Colonic mucosa (tissue), 4 donors: Measurements from ENCODE around the gene TAF1L. TPM values are rescaled to one million over a fixed set of nuclear protein-coding genes. Genes with fewer than 3 reads are reported as not detected.

ENCODE experiments used
- DNase-seq: peaks from one replicate; pipeline ENCODE4 v3.0.0-alpha.2; 2020
- H3K27ac ChIP-seq: fragments of 200-600 bp; one replicate; pipeline ENCODE4 v1.8.0; 2021
- H3K27me3 ChIP-seq: fragments of 200-600 bp; one replicate; pipeline ENCODE4 v1.8.0; 2021
- H3K36me3 ChIP-seq: fragments of 200-600 bp; one replicate; pipeline ENCODE4 v1.8.0; 2021
- H3K4me1 ChIP-seq: fragments of 200-600 bp; one replicate; pipeline ENCODE4 v1.8.0; 2021; ENCODE audit warnings: mild to moderate bottlenecking
- H3K4me3 ChIP-seq: fragments of 200-600 bp; one replicate; pipeline ENCODE4 v1.8.0; 2021
- H3K9ac ChIP-seq, 2 donors: one replicate each; pipeline ENCODE4 v1.7.0; 2013; ENCODE audit warnings: control low read depth in 2 of 2, low read depth in 2 of 2, low read length in 2 of 2
- H3K9me3 ChIP-seq: fragments of 200-600 bp; one replicate; pipeline ENCODE4 v1.8.0; 2021
- intact Hi-C: fragments of 100-400 bp; cut with DNase I; formaldehyde crosslinking; loops from one replicate; pipeline ENCODE4 v1.14.1; 2022
- total RNA-seq, 2 donors: library from RNA; stranded (reverse); fragmentation: NEBNext Ultra II Directional in 1 of 2; extraction: Animal tissue kit (Norgen Biotek cat#: 25700) in 1 of 2; gene quantifications; one replicate each; pipeline ENCODE4 v1.2.1, GENCODE V29; 2021
- TF ChIP-seq, protein P1 (sequence below): fragments of 200-600 bp; IDR thresholded peaks from one replicate; pipeline ENCODE4 v1.8.0; 2022; ENCODE audit warnings: antibody characterized with exemption, mild to moderate bottlenecking
- donor health status: healthy.
- donor health status: DM: no; HTN: no; CAD: no.
- donor health status: DM: no; HTN: no; CAD: no.

The TAF1L gene
- total RNA-seq, 2 donors from 2014 or later, result not detected

DNA sequence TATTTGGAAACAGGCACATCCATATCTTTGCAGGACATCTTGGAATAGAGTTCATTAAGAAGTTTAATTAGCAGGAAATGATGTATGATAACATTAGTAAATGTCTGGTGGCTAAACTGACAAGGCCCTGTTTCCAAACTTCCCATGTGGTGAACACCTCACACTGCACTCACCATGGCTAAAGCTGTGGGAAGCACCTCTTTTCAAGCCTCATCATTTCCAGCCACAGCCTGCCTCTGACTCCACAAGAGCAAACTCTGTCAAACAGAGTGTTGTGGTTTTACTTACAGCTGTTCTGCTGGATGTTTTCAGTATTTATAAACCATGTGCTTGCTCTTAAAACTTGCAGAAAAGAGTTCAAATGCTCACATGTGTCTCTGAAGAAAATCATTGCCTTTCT lies 47.6 kb downstream of the TAF1L start:
- H3K4me3 ChIP-seq, result no peak overlapping the region
- no peaks in the 10 kb centered on the region for H3K27me3 ChIP-seq
- H3K4me1 ChIP-seq, result no peaks in the 10 kb centered on the region
- no peaks in the 10 kb centered on the region for H3K9me3 ChIP-seq
- no peak overlapping the region for H3K9ac ChIP-seq
- no peak for DNase-seq
- no peaks in the 10 kb centered on the region for H3K36me3 ChIP-seq
- H3K27ac ChIP-seq, result no peak overlapping the region
- intact Hi-C loops, result no loop called here
- TF ChIP-seq, protein P1, sequence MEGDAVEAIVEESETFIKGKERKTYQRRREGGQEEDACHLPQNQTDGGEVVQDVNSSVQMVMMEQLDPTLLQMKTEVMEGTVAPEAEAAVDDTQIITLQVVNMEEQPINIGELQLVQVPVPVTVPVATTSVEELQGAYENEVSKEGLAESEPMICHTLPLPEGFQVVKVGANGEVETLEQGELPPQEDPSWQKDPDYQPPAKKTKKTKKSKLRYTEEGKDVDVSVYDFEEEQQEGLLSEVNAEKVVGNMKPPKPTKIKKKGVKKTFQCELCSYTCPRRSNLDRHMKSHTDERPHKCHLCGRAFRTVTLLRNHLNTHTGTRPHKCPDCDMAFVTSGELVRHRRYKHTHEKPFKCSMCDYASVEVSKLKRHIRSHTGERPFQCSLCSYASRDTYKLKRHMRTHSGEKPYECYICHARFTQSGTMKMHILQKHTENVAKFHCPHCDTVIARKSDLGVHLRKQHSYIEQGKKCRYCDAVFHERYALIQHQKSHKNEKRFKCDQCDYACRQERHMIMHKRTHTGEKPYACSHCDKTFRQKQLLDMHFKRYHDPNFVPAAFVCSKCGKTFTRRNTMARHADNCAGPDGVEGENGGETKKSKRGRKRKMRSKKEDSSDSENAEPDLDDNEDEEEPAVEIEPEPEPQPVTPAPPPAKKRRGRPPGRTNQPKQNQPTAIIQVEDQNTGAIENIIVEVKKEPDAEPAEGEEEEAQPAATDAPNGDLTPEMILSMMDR, result no peak

DNA sequence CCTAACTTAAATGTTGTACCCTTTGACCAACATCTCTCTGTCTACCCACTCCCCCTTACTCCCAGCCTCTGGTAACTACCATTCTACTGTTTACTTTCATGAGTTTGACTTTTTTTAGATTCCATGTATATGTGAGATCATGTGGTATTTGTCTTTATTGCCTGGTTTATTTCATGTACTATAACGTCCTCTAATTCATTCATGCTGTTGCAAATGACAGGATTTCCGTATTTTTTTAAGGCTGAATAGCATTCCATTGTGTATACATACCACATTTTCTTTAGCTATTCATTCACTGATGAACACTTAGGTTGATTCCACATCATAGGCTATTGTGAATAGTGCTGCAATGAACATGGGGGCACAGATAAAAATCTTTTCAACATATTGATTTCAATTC lies 50.7 kb downstream of the TAF1L start:
- TF ChIP-seq, protein P1, result no peak
- H3K4me3 ChIP-seq, result no peak overlapping the region
- no peak for DNase-seq
- H3K27me3 ChIP-seq, result no peaks in the 10 kb centered on the region
- H3K27ac ChIP-seq, result no peak overlapping the region
- H3K36me3 ChIP-seq, result no peaks in the 10 kb centered on the region
- H3K9ac ChIP-seq, result no peak overlapping the region
- H3K4me1 ChIP-seq, result no peaks in the 10 kb centered on the region
- no peaks in the 10 kb centered on the region for H3K9me3 ChIP-seq
- intact Hi-C loops, result no loop called here

DNA sequence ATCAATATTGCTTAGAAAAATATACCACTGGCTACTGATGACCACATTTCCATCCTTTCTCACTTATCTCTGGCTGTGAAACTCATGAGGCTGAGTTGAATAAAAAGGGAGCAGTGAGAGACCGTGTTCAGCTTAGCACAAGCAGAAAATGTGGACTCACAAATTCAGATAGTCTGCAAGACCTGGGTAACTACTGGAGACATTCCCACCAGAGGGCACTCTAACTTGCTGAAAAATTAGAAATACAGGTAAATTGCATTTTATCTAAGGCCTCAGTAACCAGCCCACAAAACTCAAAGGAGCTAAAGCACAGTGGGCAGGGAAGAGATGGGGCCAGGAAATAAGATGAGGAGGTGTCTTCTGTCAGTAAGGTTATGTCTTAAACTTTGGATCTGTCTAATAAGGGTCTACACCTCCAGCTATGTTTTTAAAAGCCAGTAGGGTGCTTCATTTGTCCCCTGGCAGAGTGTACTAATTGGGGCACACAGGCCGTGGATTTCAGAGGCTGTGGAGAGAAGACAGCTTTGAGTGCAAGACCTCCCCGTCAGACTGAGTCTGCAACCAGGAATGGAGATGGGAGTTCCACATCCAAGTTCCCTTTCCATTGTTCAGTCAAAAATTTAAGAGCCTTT lies 53.8 kb downstream of the TAF1L start:
- no peaks in the 10 kb centered on the region for H3K9me3 ChIP-seq
- no peaks in the 10 kb centered on the region for H3K36me3 ChIP-seq
- no peak overlapping the region for H3K4me3 ChIP-seq
- H3K9ac ChIP-seq, result no peak overlapping the region
- H3K27ac ChIP-seq, result no peak overlapping the region
- TF ChIP-seq, protein P1, result no peak
- no peaks in the 10 kb centered on the region for H3K27me3 ChIP-seq
- intact Hi-C loops, result loop anchor here (2.0 kb wide), 3 partner anchors 203 to 391 kb away; no protein-coding TSS in a partner anchor
- DNase-seq, result peak; percentile 25
- no peaks in the 10 kb centered on the region for H3K4me1 ChIP-seq

DNA sequence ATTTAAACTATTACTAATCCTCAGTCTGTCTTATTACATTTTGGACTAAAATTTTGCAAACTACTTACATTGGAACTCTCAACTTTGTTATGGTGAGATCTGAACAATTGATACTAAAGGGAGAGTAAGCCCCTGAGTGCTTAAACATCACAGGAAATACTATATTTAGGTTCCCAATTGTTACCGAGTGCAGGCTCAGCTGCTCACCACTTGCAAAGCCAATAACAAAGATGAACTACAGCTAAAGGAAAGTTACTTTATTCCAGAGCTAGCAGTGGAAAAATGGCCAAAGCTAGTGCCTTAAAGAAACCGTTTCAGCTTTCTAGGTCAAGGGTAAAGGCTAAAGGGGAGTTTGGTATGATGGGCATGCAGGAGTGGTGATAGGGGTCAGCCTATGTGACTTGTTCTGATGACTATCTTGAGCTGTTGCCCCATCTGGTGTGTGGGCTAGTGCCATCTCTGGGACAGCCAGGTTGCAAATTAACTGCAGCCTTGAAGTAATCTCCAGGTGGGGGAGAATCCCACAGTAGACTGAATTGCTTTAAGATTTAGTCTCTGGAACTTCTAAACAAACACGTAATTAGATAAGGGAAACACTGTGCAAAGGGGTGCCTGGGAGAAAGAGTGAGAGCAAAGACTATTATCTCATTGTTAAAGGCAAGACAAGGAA lies 54.7 kb downstream of the TAF1L start:
- no peak overlapping the region for H3K4me3 ChIP-seq
- intact Hi-C loops, result loop anchor here (2.0 kb wide), 2 partner anchors 202 to 386 kb away; no protein-coding TSS in a partner anchor
- H3K36me3 ChIP-seq, result no peaks in the 10 kb centered on the region
- H3K27me3 ChIP-seq, result no peaks in the 10 kb centered on the region
- H3K9me3 ChIP-seq, result no peaks in the 10 kb centered on the region
- no peaks in the 10 kb centered on the region for H3K4me1 ChIP-seq
- no peak overlapping the region for H3K9ac ChIP-seq
- TF ChIP-seq, protein P1, result no peak
- no peak for DNase-seq
- H3K27ac ChIP-seq, result no peak overlapping the region

DNA sequence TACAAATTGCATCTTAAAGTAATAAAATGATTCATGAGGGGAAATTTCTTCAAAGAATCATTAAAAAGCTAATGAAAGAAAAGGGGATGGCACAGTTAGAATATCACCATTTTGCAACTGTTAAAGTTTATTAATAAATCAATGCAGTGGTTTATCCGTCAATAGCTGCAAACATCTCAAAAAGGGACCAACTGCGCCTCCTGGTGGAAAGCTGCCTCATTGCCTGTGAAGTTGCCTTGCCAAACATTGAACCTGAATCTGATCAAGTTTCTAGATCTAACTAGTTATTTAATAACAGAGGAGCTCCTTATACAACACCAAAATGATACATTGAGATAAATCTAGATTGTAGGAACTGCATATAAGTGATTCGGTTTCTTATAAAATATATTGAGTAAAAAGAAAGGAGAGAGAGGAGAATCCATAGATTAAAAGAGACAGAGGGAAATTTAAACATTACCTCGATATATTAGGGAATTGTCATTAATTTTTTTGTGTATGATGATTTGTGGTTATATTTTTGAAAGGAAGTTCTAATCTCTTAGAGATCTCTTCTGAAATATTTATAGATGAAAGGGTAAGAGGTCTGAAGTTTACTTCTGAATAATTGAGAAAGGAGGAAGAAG lies 55.6 kb downstream of the TAF1L start:
- no peaks in the 10 kb centered on the region for H3K9me3 ChIP-seq
- DNase-seq, result peak; percentile 75
- intact Hi-C loops, result loop anchor here (2.0 to 10.0 kb wide), 3 partner anchors 55 to 387 kb away; partner anchors contain the start of gene RIGI
- H3K4me1 ChIP-seq, result no peaks in the 10 kb centered on the region
- TF ChIP-seq, protein P1, result peak; percentile 89
- no peak overlapping the region for H3K4me3 ChIP-seq
- H3K9ac ChIP-seq, result no peak overlapping the region
- H3K27me3 ChIP-seq, result no peaks in the 10 kb centered on the region
- H3K27ac ChIP-seq, result no peak overlapping the region
- no peaks in the 10 kb centered on the region for H3K36me3 ChIP-seq

Other genes with a start within 250 kb of the TAF1L start
- 1 to 10 TPM; 3.0 to 8.5 TPM for gene RIGI, start 109.5 kb downstream of the TAF1L start, total RNA-seq
- 10 to 100 TPM in 1 of 2 donors, 1 to 10 TPM in 1; 7.4 to 10.9 TPM for gene SMIM27, start 83.3 kb downstream of the TAF1L start, total RNA-seq
- gene TOPORS, start 83.1 kb downstream of the TAF1L start, total RNA-seq, result 10 to 100 TPM; 11.9 to 17.4 TPM
- 10 to 100 TPM; 53.3 to 77.0 TPM for gene NDUFB6, start 62.5 kb downstream of the TAF1L start, total RNA-seq
- not detected for gene TMEM215, start 147.9 kb upstream of the TAF1L start, total RNA-seq